ENCODE results near the gene TAF5L. TPM values are rescaled to one million over a fixed set of nuclear protein-coding genes. Genes with fewer than 3 reads are reported as not detected.
"Not testable (repeated sequence)": the region's sequence is repeated elsewhere in the genome, so short reads cannot be mapped to it uniquely, and the experiment has no call there.

TAF5L gene
- total RNA-seq, 1 experiment from 2014 or later: 21.5 TPM

GRCh38 chr1:229582715-229583114 is 43.2 kb downstream of the TAF5L start:
- in situ Hi-C loops (cut with HindIII; ENCODE audit: low pct_unique_long_range_greater_than_20kb, low sequenced_read_pairs): no loop called here
- no peak for DNase-seq (ENCODE audit: low read depth, low spot score)

- in situ Hi-C loops (cut with HindIII; ENCODE audit: low pct_unique_long_range_greater_than_20kb, low sequenced_read_pairs): no loop called here
- DNase-seq (ENCODE audit: low read depth, low spot score): no peak
Observed at GRCh38 chr1:229582011-229582694, 43.8 kb downstream of the TAF5L start.

DNA sequence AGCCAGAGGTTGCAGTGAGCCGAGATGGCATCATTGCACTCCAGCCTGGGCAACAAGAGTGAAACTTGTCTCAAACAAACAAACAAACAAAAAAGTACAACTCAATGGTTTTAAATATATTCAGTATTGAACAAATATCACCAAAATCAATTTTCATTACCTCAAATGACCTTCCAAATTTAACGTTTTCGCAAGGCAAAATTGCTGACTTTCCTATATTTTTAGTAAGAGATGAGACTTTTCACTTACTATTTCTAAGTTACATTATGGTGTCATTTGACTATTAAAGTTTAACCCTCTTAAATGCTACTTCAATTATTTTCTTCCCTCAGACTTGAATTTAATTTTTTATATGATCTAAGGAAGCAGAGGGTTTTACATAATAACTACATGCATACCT is 44.4 kb downstream of the TAF5L start:
- no peak for DNase-seq (ENCODE audit: low read depth, low spot score)
- in situ Hi-C loops (cut with HindIII; ENCODE audit: low pct_unique_long_range_greater_than_20kb, low sequenced_read_pairs): no loop called here

DNA sequence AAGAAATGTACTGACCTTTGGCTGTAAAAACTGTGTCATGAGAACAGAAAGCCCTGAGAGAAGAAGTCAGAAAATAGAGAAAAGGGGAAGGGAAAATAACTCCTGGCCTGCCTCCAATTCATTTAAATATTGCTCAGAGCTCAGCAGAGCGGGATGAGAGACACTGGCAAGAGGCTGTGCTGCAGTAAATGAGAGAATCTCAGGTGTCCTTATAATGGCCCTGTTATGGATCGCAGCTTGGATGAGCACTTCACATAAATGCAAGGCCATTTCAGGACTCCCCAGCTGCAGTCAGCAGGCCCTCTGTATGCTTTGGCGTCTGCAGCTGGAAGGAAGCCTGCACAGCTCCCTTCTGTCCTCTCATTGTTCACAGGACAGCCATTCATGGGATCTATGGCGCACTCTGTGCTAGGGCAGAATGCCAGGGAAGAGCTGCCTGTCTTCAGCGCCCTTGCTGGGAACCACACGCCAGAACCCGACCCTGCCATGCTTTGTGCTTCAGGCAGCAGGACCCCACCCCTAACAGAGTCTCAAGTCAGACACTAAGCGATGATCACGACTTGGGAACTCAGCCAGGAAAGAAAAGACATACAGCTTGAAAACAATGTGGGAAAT is 46.8 kb downstream of the TAF5L start:
- DNase-seq (ENCODE audit: low read depth, low spot score): peak; percentile 89
- in situ Hi-C loops (cut with HindIII; ENCODE audit: low pct_unique_long_range_greater_than_20kb, low sequenced_read_pairs): no loop called here

DNA sequence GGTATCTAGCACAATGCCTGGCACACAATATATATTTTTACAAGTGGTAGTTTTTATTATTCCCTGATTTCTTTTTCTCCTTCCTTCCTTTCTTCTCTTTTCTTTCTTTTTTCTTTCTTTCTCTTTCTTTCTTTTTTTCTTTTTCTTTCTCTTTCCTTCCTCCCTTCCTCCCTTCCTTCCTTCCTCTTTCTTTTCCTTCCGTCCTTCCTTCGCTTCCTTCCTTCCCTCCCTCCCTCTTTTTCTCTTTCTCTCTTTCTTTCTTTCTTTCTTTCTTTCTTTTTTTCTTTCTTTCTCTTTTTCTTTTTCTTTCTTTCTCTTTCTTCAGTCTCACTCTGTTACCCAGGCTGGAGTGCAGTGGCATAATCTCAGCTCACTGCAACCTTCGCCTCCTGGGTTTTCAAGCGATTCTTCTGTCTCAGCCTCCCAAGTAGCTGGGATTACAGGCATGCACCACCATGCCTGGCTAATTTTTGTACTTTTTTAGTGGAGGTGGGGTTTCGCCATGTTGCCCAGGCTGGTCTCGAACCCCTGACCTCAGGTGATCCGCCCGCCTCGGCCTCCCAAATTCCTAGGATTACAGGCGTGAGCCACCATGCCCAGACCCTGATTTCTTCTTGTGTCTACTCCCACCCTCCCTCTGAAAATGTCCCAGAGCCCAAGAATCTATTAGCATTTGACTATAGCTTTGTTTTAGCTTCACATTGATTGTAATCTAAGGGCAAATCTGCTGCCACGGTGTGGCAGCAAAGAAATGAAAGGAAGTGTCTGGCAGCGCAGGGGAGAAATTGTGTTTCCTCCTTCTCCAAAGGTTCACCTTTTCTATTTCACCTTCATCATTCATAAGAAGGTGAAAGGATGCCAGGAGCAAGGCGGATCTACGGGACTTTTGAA is 47.5 kb downstream of the TAF5L start:
- peak; percentile 11 for DNase-seq (ENCODE audit: low read depth, low spot score)
- in situ Hi-C loops (cut with HindIII; ENCODE audit: low pct_unique_long_range_greater_than_20kb, low sequenced_read_pairs): no loop called here

DNA sequence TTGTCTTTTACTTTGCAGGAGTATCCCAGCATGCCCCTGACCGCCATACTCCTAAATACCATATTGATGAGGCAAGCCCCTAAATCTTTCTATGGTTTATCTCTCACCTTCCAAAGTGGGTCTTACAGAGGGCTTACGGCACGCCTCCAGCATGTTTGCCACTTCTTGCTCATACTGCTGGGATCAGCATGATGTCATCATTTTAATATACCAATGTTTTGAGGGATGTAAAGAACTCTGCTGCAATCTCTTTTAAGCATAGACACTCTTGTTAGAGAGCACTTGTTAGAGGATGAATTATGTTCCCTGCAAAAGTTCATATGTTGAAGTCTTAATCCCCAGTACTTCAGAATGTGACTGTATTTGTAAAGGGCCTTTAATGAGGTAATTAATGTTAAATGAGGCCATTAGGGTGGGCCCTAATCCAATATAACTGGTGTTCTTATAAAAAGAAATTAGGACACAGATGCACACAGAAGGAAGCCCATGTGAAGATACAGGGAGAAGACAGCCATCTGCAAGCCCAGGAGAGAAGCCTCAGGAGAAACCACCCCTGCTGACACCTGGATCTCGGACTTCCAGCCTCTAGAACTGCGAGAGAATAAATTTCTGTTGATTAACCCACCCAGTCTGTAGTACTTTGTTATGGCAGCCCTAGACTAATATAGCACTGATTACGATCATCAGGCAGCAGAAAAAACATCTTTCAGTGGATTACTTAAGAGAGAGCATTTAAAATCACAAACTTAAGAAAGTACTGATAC is 51.1 kb downstream of the TAF5L start:
- no peak for DNase-seq (ENCODE audit: low read depth, low spot score)
- in situ Hi-C loops (cut with HindIII; ENCODE audit: low pct_unique_long_range_greater_than_20kb, low sequenced_read_pairs): no loop called here

- DNase-seq (ENCODE audit: low read depth, low spot score): no peak
- in situ Hi-C loops (cut with HindIII; ENCODE audit: low pct_unique_long_range_greater_than_20kb, low sequenced_read_pairs): no loop called here
Observed at GRCh38 chr1:229572286-229572685, 53.6 kb downstream of the TAF5L start.

DNA sequence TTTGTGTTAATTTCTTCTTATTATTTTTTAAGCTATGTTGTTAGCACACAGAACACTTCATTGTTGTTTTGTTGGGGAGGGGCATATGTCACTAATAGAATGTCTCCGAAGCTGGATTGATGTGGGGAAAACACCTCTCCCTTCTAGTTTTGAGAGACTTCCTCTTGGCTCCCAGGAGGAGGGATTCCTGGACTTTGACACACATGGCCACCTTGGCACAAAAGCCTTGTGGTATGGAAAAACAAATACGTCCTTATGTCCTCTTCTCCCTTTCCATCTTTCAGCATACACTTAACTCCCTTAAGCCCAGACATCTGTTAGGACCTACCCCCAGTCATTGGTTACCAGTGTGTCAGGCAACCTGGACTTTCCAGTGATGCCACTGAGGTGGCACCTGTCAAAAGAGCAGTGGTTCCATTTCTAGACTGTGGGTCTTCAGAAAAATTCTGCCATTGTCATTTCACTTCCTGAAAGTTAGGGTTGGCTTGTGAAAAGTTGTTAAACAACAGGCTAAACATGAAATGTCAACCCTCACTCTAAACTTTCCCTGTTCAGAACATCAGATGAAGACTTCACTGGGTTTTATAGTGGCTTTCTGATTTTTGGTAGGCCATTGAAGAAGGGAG is 54.9 kb downstream of the TAF5L start:
- no peak for DNase-seq (ENCODE audit: low read depth, low spot score)
- in situ Hi-C loops (cut with HindIII; ENCODE audit: low pct_unique_long_range_greater_than_20kb, low sequenced_read_pairs): no loop called here

GRCh38 chr1:229570305-229570704 is 55.6 kb downstream of the TAF5L start:
- DNase-seq (ENCODE audit: low read depth, low spot score): no peak
- in situ Hi-C loops (cut with HindIII; ENCODE audit: low pct_unique_long_range_greater_than_20kb, low sequenced_read_pairs): no loop called here

GRCh38 chr1:229567109-229567868 is 58.6 kb downstream of the TAF5L start:
- DNase-seq (ENCODE audit: low read depth, low spot score): no peak
- in situ Hi-C loops (cut with HindIII; ENCODE audit: low pct_unique_long_range_greater_than_20kb, low sequenced_read_pairs): no loop called here

DNA sequence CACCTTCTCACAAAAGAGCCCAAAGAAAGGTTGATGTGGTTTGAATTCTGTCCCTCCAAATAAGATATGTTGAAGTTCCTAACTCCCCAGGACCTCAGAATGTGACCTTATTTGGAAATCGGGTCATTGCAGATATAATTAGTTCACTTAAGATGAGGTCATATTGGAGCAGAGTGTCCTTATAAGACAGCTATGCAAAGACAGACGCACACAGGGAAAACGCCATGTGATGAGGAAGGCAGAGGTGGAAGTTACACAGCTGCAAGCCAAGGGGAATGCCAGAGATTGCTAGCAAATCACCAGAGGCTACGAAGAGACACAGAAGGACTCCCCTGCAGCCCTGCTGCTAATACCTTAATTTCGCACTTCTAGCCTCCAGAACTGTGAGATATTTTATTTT is 62.2 kb downstream of the TAF5L start:
- in situ Hi-C loops (cut with HindIII; ENCODE audit: low pct_unique_long_range_greater_than_20kb, low sequenced_read_pairs): no loop called here
- DNase-seq (ENCODE audit: low read depth, low spot score): no peak

DNA sequence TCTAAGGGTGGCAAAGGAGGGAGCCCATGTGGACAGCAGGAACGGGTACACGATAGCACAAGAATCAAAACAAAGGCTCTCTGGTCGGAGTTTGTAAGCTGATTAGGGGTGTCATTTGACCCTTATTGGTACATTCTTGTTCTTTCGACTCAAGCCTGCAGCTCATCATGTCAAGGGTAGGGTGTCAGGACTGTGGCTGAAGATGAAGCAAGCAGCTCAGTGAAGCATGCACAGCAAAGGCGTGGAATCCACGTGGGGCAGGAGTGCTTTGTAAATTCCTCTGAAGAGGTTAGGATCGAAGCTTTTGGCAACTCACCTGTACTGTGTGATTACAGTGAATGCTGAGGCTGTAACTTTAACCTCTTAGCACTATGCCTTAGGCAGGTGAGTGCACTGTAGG is 62.7 kb downstream of the TAF5L start:
- in situ Hi-C loops (cut with HindIII; ENCODE audit: low pct_unique_long_range_greater_than_20kb, low sequenced_read_pairs): no loop called here
- no peak for DNase-seq (ENCODE audit: low read depth, low spot score)

GRCh38 chr1:229562686-229563085 is 63.2 kb downstream of the TAF5L start:
- in situ Hi-C loops (cut with HindIII; ENCODE audit: low pct_unique_long_range_greater_than_20kb, low sequenced_read_pairs): no loop called here
- DNase-seq (ENCODE audit: low read depth, low spot score): no peak

- no peak for DNase-seq (ENCODE audit: low read depth, low spot score)
- in situ Hi-C loops (cut with HindIII; ENCODE audit: low pct_unique_long_range_greater_than_20kb, low sequenced_read_pairs): no loop called here
Observed at GRCh38 chr1:229561141-229561540, 64.8 kb downstream of the TAF5L start.

DNA sequence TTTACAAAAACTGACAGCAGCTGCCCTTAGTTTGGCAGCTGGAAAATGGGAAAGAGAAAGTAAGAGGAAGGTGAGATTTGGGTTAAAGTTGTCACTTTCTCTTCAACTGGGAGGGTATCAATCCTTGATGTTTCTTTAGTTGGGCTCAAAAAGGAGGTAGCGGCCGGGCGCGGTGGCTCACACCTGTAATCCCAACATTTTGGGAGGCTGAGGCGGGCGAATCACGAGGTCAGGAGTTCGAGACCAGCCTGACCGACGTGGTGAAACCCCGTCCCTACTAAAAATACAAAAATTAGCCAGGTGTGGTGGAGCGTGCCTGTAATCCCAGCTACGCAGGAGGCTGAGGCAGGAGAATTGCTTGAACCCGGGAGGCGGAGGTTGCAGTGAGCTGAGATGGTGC is 65.8 kb downstream of the TAF5L start:
- in situ Hi-C loops (cut with HindIII; ENCODE audit: low pct_unique_long_range_greater_than_20kb, low sequenced_read_pairs); DNase-seq (ENCODE audit: low read depth, low spot score): not testable (repeated sequence)

DNA sequence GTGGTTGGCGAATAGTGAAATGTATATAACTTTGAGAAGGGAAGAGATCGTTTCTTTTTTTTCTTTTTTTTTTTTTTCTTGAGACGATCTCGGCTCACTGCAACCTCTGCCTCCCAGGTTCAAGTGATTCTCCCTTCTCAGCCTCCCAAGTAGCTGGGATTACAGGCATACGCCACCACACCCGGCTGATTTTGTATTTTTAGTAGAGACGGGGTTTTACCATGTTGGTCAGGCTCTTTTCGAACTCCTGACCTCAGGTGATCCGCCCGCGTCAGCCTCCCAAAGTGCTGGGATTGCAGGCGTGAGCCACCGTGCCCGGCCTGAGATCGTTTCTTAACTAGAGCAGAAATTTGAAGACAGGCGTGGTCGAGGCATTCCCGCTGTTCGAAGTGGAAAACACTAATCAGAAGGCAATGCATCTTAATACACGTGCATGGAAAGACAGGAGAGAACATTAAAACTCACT is 66.6 kb downstream of the TAF5L start:
- DNase-seq (ENCODE audit: low read depth, low spot score); in situ Hi-C loops (cut with HindIII; ENCODE audit: low pct_unique_long_range_greater_than_20kb, low sequenced_read_pairs): not testable (repeated sequence)

All from SK-MEL-5 (cell line).